ENCODE results near the gene SLC9B2.

DNA sequence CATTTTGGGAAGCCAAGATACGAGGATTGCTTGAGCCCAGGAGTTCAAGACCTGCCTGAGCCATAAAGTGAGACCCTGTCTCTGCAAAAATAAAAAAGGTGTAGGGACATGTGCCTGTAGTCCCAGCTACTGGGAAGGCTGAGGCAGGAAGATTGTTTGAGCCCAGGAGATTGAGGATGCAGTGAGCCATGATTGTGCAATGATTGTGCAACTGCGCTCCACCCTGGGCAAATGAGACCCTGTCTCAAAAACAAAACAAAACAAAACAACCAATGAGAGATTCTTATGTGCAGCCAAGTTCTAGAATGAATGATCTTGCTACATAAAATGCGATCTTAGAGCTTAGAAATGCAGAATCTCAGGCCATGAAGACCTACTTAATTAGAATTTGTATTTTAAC lies 22.5 kb downstream of the SLC9B2 start:
- no peak for TF ChIP-seq POLR2A (IDR thresholded peaks at IDR 0.05)
- TF ChIP-seq, protein P1, sequence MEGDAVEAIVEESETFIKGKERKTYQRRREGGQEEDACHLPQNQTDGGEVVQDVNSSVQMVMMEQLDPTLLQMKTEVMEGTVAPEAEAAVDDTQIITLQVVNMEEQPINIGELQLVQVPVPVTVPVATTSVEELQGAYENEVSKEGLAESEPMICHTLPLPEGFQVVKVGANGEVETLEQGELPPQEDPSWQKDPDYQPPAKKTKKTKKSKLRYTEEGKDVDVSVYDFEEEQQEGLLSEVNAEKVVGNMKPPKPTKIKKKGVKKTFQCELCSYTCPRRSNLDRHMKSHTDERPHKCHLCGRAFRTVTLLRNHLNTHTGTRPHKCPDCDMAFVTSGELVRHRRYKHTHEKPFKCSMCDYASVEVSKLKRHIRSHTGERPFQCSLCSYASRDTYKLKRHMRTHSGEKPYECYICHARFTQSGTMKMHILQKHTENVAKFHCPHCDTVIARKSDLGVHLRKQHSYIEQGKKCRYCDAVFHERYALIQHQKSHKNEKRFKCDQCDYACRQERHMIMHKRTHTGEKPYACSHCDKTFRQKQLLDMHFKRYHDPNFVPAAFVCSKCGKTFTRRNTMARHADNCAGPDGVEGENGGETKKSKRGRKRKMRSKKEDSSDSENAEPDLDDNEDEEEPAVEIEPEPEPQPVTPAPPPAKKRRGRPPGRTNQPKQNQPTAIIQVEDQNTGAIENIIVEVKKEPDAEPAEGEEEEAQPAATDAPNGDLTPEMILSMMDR (IDR thresholded peaks at IDR 0.05): no peak
